ENCODE results near the gene SYTL2. TPM values are rescaled to one million over a fixed set of nuclear protein-coding genes. Genes with fewer than 3 reads are reported as not detected.

SYTL2 gene
- total RNA-seq, 1 donor from 2014 or later, result 7.3 TPM

- Mint-ChIP-seq H3K27ac (ENCODE audit: unreplicated experiment) (no peak overlapping the region), H3K4me3 (peak overlapping the region; percentile 53), H3K27me3 (ENCODE audit: low read depth) (peaks cover 46% of the 10 kb centered on the region)
These were observed 2.8 kb upstream of the SYTL2 start for GRCh38 chr11:85813721-85814120.

GRCh38 chr11:85811624-85812023 lies 683 bp upstream of the SYTL2 start:
- H3K27me3 Mint-ChIP-seq (ENCODE audit: low read depth), result peaks cover 46% of the 10 kb centered on the region
- peaks cover 23% of the 10 kb centered on the region for H3K4me1 Mint-ChIP-seq
- H3K4me3 Mint-ChIP-seq, result peak overlapping the region; percentile 87
- no peak for DNase-seq (ENCODE audit: low read depth, low spot score)
- H3K36me3 Mint-ChIP-seq (ENCODE audit: low read depth), result no peaks in the 10 kb centered on the region
- H3K27ac Mint-ChIP-seq (ENCODE audit: unreplicated experiment), result no peak overlapping the region
- H3K9me3 Mint-ChIP-seq, result no peaks in the 10 kb centered on the region
- no peak for TF ChIP-seq CTCF (conservative IDR thresholded peaks at IDR 0.05)

More at GRCh38 chr11:85813721-85814120, 2.8 kb upstream of the SYTL2 start:
- H3K4me1 Mint-ChIP-seq, result peaks cover 23% of the 10 kb centered on the region
- TF ChIP-seq CTCF (conservative IDR thresholded peaks at IDR 0.05), result no peak
- H3K9me3 Mint-ChIP-seq, result no peaks in the 10 kb centered on the region
- DNase-seq (ENCODE audit: low read depth, low spot score), result no peak
- no peaks in the 10 kb centered on the region for H3K36me3 Mint-ChIP-seq (ENCODE audit: low read depth)

GRCh38 chr11:85810521-85810870 lies 445 bp downstream of the SYTL2 start:
- DNase-seq (ENCODE audit: low read depth, low spot score), result no peak
- Mint-ChIP-seq H3K36me3 (ENCODE audit: low read depth) (no peaks in the 10 kb centered on the region), H3K27me3 (ENCODE audit: low read depth) (peaks cover 42% of the 10 kb centered on the region), H3K4me1 (peaks cover 23% of the 10 kb centered on the region), H3K4me3 (peak overlapping the region; percentile 82), H3K27ac (ENCODE audit: unreplicated experiment) (no peak overlapping the region), H3K9me3 (no peaks in the 10 kb centered on the region)
- TF ChIP-seq CTCF (conservative IDR thresholded peaks at IDR 0.05), result no peak

- Mint-ChIP-seq H3K27ac (ENCODE audit: unreplicated experiment) (no peak overlapping the region), H3K36me3 (ENCODE audit: low read depth) (no peaks in the 10 kb centered on the region), H3K9me3 (no peaks in the 10 kb centered on the region), H3K4me3 (peak overlapping the region; percentile 82), H3K4me1 (peaks cover 23% of the 10 kb centered on the region), H3K27me3 (ENCODE audit: low read depth) (peaks cover 40% of the 10 kb centered on the region)
- no peak for TF ChIP-seq CTCF (conservative IDR thresholded peaks at IDR 0.05)
- DNase-seq (ENCODE audit: low read depth, low spot score), result peak; percentile 37
These were observed 1.1 kb downstream of the SYTL2 start for GRCh38 chr11:85809863-85810262.

GRCh38 chr11:85809191-85809590 lies 1.8 kb downstream of the SYTL2 start:
- peaks cover 40% of the 10 kb centered on the region for H3K27me3 Mint-ChIP-seq (ENCODE audit: low read depth)
- no peaks in the 10 kb centered on the region for H3K36me3 Mint-ChIP-seq (ENCODE audit: low read depth)
- peak overlapping the region; percentile 82 for H3K4me3 Mint-ChIP-seq
- no peaks in the 10 kb centered on the region for H3K9me3 Mint-ChIP-seq
- peaks cover 23% of the 10 kb centered on the region for H3K4me1 Mint-ChIP-seq
- H3K27ac Mint-ChIP-seq (ENCODE audit: unreplicated experiment), result no peak overlapping the region
- DNase-seq (ENCODE audit: low read depth, low spot score), result no peak
- TF ChIP-seq CTCF (conservative IDR thresholded peaks at IDR 0.05), result no peak

- Mint-ChIP-seq H3K27ac (ENCODE audit: unreplicated experiment) (no peak overlapping the region), H3K4me3 (no peak overlapping the region), H3K27me3 (ENCODE audit: low read depth) (peaks cover 24% of the 10 kb centered on the region), H3K9me3 (no peaks in the 10 kb centered on the region), H3K36me3 (ENCODE audit: low read depth) (no peaks in the 10 kb centered on the region), H3K4me1 (peaks cover 23% of the 10 kb centered on the region)
- no peak for DNase-seq (ENCODE audit: low read depth, low spot score)
- no peak for TF ChIP-seq CTCF (conservative IDR thresholded peaks at IDR 0.05)
These were observed 4.1 kb downstream of the SYTL2 start for GRCh38 chr11:85806876-85807275.
